AG08395 (cell line): Measurements from ENCODE around the gene SLC4A1AP.
"Not testable (repeated sequence)": the region's sequence is repeated elsewhere in the genome, so short reads cannot be mapped to it uniquely, and the experiment has no call there.

Source experiments
- DNase-seq: peaks from one replicate; pipeline ENCODE4 v3.0.0; 2012; ENCODE audit warnings: mixed read lengths, low spot score

SLC4A1AP gene

DNA sequence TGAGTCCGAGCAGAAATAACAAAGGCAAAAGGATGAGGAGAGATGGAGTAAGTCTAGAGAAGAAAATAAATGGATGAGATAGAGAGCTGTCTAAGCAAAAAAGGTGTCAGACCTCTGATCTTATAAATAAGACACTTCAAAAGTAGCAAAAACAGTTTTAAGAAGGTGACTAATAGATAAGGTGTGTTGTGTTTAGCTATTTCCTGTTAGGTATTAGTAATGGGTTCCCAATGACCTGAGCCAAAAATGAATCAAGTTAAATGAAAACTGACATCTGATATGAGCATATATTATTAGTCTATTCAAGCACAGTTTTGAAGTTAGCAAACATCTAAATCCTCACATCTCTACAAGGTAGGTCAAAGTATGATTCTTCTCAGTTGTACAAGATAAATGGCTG is 10.9 kb upstream of the SLC4A1AP start:
- no peak for DNase-seq

DNA sequence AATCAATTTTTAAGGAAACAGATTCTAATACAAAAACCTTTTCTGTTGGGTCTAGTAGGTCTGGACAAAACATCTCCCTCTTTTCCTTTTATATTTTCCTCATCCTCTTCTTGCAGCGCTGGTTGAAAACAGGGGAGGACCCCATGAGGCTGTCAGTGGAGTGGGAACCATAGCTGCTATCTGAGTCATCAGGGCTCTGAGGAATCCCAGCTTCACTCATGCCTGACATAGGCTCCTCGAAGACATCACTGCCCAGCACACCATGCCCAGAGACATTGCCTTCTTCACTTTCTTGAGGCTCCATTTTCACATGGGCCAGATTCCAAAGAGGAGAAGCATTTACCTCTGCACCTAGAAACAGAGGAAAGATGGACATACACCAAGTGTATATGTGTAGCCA is 10.3 kb upstream of the SLC4A1AP start:
- no peak for DNase-seq

DNA sequence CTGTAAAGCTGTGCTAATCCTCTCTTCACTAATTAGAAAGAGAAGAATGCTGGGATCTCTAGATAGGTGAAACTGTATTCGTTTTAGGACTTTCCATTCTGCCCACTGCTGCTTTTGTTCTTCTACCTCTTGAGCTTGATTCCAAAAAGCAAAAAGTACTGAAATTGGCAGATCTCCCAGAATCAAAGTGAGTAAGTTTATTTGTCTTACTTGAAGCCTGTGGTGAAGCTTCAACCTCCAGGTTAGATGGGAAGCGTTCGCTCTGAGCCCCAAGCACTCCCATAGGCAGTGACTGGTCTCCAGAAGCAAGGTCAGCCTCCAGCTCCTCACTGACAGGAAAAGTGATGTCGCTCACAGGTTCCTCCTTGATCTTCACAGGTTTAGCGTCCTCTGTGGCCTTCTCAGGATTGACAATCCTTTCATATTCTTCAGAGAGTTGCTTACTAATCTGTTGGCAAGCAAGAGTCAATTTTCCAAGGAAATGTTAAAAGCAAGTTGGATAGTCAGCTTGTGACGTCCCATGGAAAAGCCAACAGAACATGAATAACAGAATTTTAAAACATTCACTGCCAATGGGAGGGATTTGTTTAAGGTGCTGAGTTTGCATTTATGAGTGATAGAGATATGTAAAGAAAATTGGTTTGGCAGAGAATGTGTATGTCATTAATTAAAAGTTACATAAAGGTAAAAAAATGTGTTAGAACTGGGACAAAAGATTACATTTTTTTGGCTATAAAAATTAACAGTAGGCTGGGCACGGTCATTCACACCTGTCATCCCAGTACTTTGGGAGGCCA is 8.3 kb upstream of the SLC4A1AP start:
- no peak for DNase-seq

DNA sequence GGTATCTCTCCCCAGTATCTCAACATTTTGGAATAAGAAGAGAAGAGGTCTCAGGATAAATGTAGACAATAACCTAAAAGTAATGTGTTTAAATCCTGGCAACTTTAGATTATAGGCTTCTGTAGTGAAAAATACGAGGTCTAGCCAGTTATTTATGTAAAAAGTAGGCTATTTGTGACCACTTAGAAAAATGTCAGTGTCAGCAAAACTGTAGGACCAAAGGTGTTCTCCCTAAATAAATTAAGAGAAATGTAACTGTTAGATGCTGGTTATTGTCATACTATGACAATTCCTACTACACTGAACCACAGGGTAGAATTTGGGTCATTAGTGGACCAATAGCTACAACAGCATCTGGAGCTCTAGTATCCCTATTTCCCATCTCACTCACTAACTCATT is 2.3 kb upstream of the SLC4A1AP start:
- no peak for DNase-seq

DNA sequence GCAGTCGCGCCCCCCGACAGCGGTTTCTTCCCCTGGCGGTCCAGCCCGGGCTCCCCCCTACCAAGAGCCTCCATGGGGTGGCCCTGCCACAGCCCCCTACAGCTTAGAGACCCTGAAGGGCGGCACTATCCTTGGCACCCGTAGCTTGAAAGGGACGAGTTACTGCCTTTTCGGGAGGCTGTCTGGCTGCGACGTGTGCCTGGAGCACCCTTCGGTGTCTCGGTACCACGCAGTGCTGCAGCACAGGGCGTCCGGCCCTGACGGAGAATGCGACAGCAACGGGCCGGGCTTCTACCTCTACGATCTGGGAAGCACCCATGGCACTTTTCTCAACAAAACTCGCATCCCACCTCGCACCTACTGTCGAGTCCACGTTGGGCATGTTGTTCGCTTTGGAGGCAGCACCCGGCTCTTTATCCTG is 475 bp downstream of the SLC4A1AP start:
- no peak for DNase-seq

DNA sequence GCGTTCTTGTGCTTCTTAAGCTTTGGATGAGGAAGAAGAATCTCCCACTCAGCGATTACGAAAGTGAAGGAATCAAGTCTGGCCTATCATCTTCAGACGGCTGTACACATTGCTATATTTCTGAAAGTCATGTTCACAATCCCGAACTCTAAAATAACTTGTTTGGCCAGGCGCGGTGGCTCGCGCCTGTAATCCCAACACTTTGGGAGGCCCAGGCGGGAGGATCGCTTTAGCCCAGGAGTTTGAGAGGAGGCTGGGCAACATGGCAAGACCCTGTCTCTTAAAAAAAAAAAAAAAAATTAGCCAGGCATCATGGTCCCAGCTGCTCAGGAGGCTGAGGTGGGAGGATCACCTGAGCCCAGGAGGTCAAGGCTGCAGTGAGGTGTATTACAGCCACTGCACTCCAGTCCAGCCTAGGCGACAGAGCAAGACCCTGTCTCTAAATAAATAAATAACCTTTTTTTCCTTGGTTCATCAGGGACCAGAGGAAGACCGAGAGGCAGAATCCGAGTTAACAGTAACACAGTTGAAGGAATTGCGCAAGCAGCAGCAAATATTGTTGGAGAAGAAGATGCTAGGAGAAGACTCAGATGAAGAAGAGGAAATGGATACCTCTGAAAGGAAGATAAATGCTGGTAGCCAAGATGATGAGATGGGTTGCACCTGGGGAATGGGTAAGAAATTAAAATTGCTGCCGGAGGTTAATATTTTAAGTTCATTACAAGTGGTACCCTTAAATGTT is 1.1 kb downstream of the SLC4A1AP start:
- no peak for DNase-seq

DNA sequence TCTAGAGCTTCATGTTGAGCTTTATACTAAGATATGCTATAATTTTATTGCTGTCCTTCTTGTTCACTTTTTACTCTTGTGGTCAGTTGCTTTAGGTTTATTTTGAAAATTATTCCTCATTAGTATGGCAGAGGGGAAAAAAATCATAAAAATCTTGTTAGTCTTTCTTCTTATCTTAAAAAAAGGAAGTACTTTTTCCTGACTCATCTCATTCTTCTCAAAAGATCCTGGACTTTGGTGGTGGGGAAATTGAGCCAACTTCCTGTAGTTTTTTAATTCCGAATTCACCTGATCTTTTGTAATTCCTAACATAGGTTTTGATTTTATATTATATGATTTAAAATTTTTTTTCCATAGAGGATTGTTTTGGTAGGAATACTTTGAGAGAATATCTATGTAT is 3.8 kb downstream of the SLC4A1AP start:
- no peak for DNase-seq

DNA sequence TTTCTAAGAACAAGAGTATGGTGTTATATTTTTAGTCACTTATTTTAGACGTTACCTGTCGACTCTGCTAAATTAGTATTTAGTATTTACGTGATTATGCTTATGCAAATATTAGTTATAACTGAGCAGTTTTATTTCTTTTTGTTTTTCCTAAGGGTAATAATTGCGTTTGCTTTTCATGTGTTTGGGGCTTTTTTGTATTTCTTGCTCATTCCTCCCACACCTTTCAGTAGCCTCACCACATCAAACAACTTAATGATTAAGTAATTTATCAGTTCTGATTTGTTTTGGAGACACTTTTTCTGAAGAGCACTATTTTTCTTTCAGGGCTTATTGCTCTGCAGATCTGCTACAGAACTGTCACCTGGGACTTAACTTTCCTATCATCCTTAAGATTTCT is 7.5 kb downstream of the SLC4A1AP start:
- DNase-seq: no peak

DNA sequence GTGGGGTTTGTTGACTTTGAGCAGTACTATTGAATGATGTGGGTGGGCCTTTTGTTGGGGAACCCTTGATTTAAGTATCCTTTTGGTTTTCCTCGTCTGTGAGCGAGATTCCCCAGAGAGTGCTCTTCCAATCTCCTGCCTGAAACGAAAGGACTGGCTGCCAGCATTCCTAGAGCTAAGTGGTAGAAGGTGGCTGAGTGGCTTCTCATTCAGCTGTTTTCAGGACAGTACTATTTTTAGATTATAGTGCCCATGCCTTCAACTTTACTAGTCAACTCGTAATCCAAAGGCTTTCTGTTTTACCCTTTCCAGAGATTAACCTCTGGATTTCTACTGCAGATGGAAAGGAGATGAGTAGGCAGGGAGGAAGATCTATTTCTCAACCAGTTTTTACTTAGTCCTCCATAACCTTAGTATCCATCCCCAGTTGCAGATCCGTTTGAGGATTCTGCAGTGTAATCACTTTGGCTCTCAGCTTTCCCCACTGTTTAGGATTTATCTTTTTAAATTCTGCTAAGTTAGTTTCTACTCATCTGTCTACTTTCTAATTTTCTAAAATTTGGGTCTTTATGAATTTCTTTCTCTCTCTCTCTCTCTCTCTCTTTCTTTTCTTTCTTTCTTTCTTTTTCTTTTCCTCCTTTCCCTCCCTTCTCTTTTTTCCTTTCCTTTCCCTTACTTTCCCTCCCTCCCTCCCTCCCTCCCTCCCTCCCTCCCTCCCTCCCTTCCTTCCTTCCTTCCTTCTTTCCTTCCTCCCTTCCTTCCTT is 9.2 kb downstream of the SLC4A1AP start:
- no peak for DNase-seq

DNA sequence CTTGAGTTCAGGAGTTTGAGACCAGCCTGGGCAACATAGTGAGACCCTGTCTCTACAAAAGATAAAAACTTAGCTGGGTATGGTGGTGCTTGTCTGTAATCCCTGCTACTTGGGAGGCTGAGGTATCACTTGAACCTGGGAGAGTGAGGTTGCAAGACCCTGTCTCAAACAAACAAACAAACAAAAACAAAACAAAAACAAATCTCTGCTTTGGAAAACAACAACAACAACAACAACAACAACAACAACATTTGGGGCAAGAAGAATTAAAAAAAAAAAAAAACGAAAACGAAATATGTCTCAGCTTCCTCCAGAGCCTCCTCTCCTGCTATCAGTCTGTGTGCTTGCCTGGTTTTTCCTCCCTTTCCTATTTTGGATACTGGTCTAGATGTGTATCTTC is 16.9 kb downstream of the SLC4A1AP start:
- DNase-seq: no peak

DNA sequence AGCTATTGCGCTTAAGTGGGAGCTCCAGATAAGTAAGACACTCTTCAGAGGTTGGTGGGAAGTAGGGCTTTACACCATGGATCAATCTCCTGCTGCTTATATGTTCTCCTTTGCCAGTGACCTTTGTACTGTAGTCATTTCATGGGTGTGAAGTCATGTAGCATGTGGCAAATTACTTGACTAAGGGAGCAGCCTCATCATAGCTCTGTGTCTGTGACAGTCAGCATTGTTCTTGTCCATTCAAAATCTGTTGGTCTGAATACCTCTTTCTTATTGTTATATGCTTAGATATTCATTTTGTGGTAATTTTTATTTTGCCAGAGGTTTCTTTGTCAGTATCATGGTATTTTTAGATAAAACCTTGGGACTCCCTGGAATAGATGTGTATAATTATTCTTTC is 18.2 kb downstream of the SLC4A1AP start:
- peak; percentile 36 for DNase-seq

DNA sequence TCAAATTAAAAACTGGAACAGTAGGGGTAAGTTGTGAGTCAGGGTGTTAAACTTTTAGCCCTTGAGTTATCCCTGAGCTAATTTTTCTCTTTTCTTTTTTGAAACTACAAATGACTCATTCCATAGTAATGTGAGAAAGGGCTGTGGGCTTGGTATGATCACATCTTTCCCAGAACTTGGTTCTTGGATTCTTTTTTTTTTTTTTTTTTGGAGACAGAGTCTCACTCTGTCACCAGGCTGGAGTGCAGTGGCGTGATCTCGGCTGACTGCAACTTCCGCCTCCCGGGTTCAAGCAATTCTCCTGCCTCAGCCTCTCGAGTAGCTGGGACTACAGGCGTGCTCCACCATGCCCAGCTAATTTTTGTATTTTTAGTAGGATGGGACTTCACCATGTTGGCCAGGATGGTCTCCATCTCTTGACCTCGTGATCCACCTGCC is 18.7 kb downstream of the SLC4A1AP start:
- peak; percentile 92 for DNase-seq

DNA sequence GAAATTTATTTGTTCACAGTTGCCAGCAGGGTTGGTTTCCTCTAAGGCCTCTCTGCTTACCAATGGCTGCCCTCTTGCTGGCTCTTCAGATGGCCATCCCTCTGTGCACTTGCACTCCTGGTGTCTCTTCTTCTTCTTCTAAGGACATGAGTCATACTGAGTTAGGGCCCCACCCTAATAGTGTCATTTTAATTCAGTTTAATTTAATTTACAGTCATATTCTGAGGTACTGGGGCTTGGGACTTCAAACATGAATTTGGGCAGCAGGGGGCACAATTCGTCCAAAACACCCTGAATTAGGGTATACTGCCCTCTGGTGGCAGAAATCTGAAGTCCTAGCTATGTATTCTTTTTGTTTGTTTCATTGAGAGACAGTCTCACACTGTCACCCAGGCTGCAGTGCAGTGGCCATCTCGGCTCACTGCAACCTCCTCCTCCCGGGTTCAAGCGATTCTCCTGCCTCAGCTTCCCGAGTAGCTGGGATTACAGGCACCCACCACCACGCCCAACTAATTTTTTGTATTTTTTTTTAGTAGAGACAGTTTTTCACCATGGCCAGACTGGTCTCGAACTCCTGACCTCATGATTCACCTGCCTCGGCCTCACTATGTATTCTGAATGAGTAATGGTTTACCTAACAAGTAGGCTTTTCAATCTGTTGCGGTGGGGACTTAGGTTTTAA is 19.8 kb downstream of the SLC4A1AP start:
- peak; percentile 73 for DNase-seq

DNA sequence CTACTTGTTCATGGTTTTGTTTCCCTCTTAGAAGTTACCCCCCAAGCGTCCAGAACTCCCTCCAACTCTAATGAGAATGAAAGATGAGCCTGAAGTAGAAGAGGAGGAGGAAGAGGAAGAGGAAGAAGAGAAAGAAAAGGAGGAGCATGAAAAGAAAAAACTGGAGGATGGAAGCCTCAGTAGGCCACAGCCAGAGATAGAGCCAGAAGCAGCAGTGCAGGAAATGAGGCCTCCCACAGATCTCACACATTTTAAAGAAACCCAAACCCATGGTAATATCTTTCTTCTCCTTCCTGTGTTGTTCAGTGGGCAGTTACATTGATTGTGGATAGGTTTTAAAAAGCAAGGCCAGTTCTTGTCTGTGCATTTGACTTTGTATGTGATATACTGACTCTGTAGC is 21.3 kb downstream of the SLC4A1AP start:
- DNase-seq: not testable (repeated sequence)

DNA sequence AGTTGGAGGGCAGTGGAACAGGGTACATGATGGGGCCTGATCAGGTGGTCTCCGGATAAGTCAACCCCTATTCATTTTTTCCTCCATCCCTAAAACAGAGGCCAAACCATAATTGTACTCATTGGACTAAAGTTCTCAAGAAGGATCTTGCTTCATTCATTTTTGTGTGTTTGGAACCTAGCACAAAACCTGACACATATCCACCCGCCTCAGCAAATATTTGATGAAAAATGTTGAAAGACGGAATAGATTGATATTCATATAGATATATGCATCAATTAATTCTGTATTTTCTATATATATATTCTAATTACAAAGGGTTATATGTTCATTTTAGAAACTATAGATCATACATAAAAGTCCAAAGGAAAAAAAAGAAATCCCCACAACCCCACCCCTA is 21.9 kb downstream of the SLC4A1AP start:
- DNase-seq: no peak

DNA sequence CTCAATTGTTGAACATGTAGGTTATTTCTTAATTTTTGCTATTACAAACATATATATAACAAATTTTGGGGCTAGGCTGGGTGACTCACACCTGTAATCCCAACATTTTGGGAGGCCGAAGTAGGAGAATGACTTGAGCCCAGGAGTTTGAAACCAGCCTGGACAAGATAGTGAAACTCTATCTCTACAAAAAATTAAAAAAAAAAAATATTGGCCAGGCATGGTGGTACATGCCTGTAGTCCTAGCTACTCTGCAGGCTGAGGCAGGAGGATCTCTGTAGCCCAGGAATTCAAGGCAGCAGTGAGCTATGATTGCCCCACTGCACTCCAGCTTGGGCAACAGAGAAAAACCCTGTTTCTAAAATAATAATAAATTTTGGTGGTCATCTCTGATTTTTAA is 23.5 kb downstream of the SLC4A1AP start:
- DNase-seq: no peak

DNA sequence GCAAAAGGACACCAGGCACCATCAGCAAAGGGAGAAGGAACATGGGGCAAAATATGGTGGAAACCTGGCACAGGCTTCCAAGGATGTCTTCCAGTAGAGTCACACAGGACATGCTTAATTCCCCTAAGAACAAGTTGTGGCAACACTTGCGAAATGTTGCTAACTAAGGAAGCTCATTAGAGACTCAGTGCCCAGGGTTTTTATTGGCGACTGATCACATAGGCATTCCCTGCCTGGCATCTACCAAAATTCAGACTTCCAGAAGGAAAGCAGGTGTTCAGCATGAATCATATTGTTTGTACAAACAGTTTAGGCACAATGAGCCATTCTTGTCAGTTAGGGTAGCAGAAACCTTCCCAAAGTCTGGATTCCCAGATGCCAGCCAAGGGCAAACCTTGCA is 25.7 kb downstream of the SLC4A1AP start:
- no peak for DNase-seq

DNA sequence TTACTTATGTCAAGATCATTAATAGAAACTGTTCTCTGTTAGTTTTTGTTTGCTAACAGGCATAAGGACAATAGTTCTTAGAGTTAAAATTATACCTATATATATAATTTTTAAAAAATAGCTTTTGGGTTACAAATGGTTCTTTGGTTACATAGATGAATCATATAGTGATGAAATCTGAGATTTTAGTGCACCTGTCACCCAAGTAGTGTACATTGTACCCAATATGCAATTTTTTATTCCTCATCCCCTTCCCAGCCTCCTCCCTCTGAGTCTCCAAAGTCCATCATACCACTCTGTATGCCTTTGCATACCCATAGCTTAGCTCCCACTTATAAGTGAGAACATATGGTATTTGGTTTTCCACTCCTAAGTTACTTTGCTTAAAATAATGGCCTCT is 26.4 kb downstream of the SLC4A1AP start:
- DNase-seq: no peak

DNA sequence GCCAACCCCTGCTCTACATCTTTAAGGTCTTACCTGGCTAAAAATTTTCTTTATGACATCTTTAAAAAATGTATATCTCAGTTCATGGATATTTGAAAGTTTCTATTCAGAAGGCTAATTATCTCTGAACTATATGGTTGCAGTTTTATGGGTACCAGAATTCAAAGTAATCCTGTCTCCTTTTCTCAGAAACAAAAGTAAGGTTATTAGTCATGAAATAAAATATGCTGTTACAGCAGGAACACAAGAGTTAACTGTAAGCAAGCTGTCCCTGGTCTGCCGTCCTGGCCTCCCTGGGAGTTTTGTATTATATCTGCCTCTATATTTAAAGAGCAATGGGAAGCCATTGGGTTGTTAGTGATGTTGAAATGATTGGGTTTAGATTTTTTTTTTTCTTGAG is 34.0 kb downstream of the SLC4A1AP start:
- DNase-seq: no peak

DNA sequence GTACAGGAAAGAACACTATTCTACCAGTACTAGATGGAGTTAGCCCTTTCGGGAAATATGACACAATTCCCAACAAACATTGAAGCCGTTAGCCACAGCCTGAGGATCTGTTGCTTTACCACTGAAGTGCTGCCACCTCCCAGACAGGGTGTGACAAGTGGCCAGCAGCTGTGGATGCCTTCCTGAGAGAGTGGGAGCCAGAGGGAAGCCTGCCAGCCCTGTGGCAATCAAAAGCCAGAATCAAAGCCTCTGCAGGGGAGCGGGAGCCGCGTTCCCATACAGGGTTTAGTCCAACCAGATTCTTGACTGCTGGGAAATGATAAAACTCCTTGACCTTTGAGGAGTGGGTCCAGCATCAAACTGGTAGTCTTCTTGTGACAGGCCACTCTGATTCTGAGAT is 38.0 kb downstream of the SLC4A1AP start:
- DNase-seq: peak; percentile 44

DNA sequence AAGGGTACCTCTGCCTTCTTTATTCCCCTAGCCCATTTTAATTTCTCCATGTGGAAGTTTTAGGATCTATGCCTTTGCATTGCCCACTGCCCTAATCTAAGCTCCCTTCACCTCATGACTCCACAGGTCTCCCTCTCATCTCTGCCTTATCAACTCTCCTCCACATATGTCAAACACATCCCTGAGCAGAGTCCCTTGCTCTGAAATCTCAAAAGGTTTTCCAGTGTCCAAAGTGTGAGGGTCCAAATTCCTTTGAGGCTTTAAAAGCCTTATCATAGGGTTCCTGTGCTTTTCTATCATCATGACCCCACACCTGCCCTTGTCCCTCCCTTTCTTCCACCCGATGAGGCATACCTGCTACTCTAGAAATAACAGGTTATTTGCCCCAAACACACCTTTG is 38.6 kb downstream of the SLC4A1AP start:
- no peak for DNase-seq

DNA sequence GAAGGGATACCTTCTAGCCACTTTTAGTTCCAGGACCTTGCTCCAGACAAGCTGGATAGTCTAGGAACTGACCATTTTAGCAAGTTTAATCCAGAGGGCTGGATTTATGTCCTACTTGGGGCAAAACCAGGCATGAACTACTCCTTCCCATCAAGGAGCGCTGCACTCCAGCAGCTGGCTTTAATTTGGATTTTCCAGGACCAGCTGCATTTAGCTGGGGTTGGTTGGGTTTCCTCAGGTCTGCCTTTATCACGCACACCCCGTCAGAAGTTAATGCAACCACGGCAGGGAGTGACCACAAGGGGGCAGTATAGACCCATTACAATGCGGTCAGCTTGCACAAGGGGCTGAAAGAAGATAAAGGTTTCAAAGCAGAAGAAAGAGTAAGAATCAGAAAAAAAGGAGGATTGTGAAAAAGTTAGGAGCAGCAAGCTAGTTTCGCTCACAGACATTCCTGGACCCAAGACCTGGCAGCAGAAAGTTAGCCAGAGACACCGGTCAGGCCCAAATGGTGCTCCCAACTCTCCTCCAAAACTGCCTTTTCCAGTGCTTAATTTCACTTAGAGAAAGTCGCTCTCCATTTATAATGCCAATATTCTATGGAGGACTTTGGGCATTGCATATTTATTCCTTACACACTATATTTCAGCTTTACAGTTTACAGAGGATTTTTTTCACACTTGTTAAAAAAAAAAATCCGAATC is 40.1 kb downstream of the SLC4A1AP start:
- DNase-seq: peak; percentile 94
